Hepatocyte (in vitro differentiated cells): ENCODE results near the gene FADS6. TPM values are rescaled to one million over a fixed set of nuclear protein-coding genes. Genes with fewer than 3 reads are reported as not detected.

ENCODE experiments used
- DNase-seq: peaks from one replicate; pipeline ENCODE4 v3.0.0-alpha.2; 2016; ENCODE audit warnings: low spot score
- H2AFZ ChIP-seq: fragments of 200-600 bp; sonication (generic); 2 replicates; pipeline ENCODE4 v1.6.0; 2016; ENCODE audit warnings: antibody characterized with exemption, mild to moderate bottlenecking
- H3K27ac ChIP-seq: fragments of 200-600 bp; sonication (generic); 2 replicates; pipeline ENCODE4 v1.5.1; 2016; ENCODE audit warnings: mild to moderate bottlenecking
- H3K27me3 ChIP-seq: fragments of 200-600 bp; sonication (generic); 2 replicates; pipeline ENCODE4 v1.6.1; 2016
- H3K36me3 ChIP-seq: fragments of 200-600 bp; sonication (generic); replicated peaks from 2 replicates; pipeline ENCODE4 v1.5.1; 2016; ENCODE audit warnings: low read depth; ENCODE audit not compliant: insufficient read depth
- H3K4me1 ChIP-seq: fragments of 200-600 bp; sonication (generic); 2 replicates; pipeline ENCODE4 v1.5.1; 2016; ENCODE audit warnings: mild to moderate bottlenecking, moderate library complexity; ENCODE audit not compliant: insufficient read depth
- H3K4me2 ChIP-seq: fragments of 200-600 bp; sonication (generic); 2 replicates; pipeline ENCODE4 v1.6.0; 2016
- H3K4me3 ChIP-seq: fragments of 200-600 bp; sonication (generic); 2 replicates; pipeline ENCODE4 v1.5.1; 2016; ENCODE audit warnings: mild to moderate bottlenecking
- H3K79me2 ChIP-seq: fragments of 200-600 bp; sonication (generic); 2 replicates; pipeline ENCODE4 v1.6.0; 2017; ENCODE audit warnings: mild to moderate bottlenecking
- H3K9me2 ChIP-seq: fragments of 200-600 bp; sonication (generic); replicated peaks from 2 replicates; pipeline ENCODE4 v1.6.0; 2017; ENCODE audit warnings: mild to moderate bottlenecking; ENCODE audit not compliant: insufficient read depth
- H3K9me3 ChIP-seq: fragments of 200-600 bp; sonication (generic); 2 replicates; pipeline ENCODE4 v1.5.1; 2016; ENCODE audit warnings: low read depth, mild to moderate bottlenecking
- H4K20me1 ChIP-seq: fragments of 200-600 bp; sonication (generic); 2 replicates; pipeline ENCODE4 v1.6.0; 2016; ENCODE audit warnings: mild to moderate bottlenecking; ENCODE audit not compliant: insufficient read depth, poor library complexity, severe bottlenecking
- CTCF ChIP-seq: fragments of 200-600 bp; sonication (generic); IDR thresholded peaks from 2 replicates; pipeline ENCODE4 v1.5.1; 2016; ENCODE audit warnings: antibody characterized with exemption, mild to moderate bottlenecking; ENCODE audit not compliant: poor library complexity
- EZH2 ChIP-seq: fragments of 200-600 bp; sonication (generic); IDR thresholded peaks from 2 replicates; pipeline ENCODE4 v1.6.1; 2016; ENCODE audit warnings: antibody characterized with exemption, mild to moderate bottlenecking, borderline replicate concordance
- EZH2phosphoT487 ChIP-seq: fragments of 200-600 bp; sonication (generic); IDR thresholded peaks from one replicate; pipeline ENCODE4 v1.6.1; 2018; ENCODE audit warnings: antibody characterized with exemption, mild to moderate bottlenecking, low read depth, moderate library complexity; ENCODE audit not compliant: unreplicated experiment, severe bottlenecking
- WGBS: methylation state at CpG from one replicate; pipeline ENCODE4 v1.1.6; 2016; ENCODE audit warnings: low lambda C conversion rate; ENCODE audit errors: missing lambda C conversion rate; 5-methylcytosine and 5-hydroxymethylcytosine counted together
- polyA plus RNA-seq: library from polyadenylated mRNA; unstranded; fragments of >200 nt; fragmentation: Nextera tagmentation; extraction: Ambion mirVana; gene quantifications from 2 replicates; pipeline ENCODE4 v1.2.1, GENCODE V29; 2016
- total RNA-seq: library from RNA; depleted of rRNA; stranded (reverse); fragments of >200 nt; gene quantifications from 2 replicates; pipeline ENCODE4 v1.2.3, GENCODE V29; 2014

The FADS6 gene
- total and polyA plus RNA-seq, 2 experiments from 2014 or later: 4.2 to 4.3 TPM

- no peaks in the 10 kb centered on the region for H3K9me2 ChIP-seq
- no peak overlapping the region for H2AFZ ChIP-seq
- no peaks in the 10 kb centered on the region for H3K27me3 ChIP-seq
- DNase-seq: no peak
- WGBS: 93% methylated on average over 9 of the region's 9 CpGs
- no peak for TF ChIP-seq EZH2phosphoT487
- no peak for TF ChIP-seq EZH2
- TF ChIP-seq CTCF: no peak
- H3K9me3 ChIP-seq: no peaks in the 10 kb centered on the region
- H3K4me1 ChIP-seq: peaks cover 5% of the 10 kb centered on the region
- no peaks in the 10 kb centered on the region for H3K36me3 ChIP-seq
- no peak overlapping the region for H3K27ac ChIP-seq
- H3K4me3 ChIP-seq: no peak overlapping the region
- H3K79me2 ChIP-seq: no peaks in the 10 kb centered on the region
- no peak overlapping the region for H3K4me2 ChIP-seq
- no peaks in the 10 kb centered on the region for H4K20me1 ChIP-seq
Observed at GRCh38 chr17:74903034-74903433, 9.6 kb upstream of the FADS6 start.

- Histone ChIP-seq H4K20me1 (no peaks in the 10 kb centered on the region), H3K9me2 (no peaks in the 10 kb centered on the region), H3K4me1 (no peaks in the 10 kb centered on the region), H3K4me3 (no peak overlapping the region), H3K27ac (no peak overlapping the region), H3K79me2 (no peaks in the 10 kb centered on the region), H2AFZ (no peak overlapping the region), H3K27me3 (peaks cover 10% of the 10 kb centered on the region), H3K4me2 (no peak overlapping the region), H3K9me3 (no peaks in the 10 kb centered on the region), H3K36me3 (no peaks in the 10 kb centered on the region)
- no peak for TF ChIP-seq CTCF
- no peak for DNase-seq
- WGBS: 88% methylated on average over 14 of the region's 14 CpGs
Observed at GRCh38 chr17:74901353-74902135, 8.1 kb upstream of the FADS6 start.

- H3K4me3 ChIP-seq: no peak overlapping the region
- H3K79me2 ChIP-seq: no peaks in the 10 kb centered on the region
- no peaks in the 10 kb centered on the region for H4K20me1 ChIP-seq
- no peak for DNase-seq
- no peaks in the 10 kb centered on the region for H3K4me1 ChIP-seq
- 87% methylated on average over 8 of the region's 8 CpGs for WGBS
- H3K9me2 ChIP-seq: no peaks in the 10 kb centered on the region
- H3K4me2 ChIP-seq: no peak overlapping the region
- no peak overlapping the region for H2AFZ ChIP-seq
- no peak overlapping the region for H3K27ac ChIP-seq
- H3K9me3 ChIP-seq: no peaks in the 10 kb centered on the region
- TF ChIP-seq EZH2 (no peak), CTCF (no peak), EZH2phosphoT487 (no peak)
- H3K36me3 ChIP-seq: no peaks in the 10 kb centered on the region
- H3K27me3 ChIP-seq: peaks cover 20% of the 10 kb centered on the region
Observed at GRCh38 chr17:74900208-74900607, 6.8 kb upstream of the FADS6 start.
